Spleen (tissue), 11 donors: ENCODE measurements around the gene KRTAP2-2. TPM values are rescaled to one million over a fixed set of nuclear protein-coding genes. Genes with fewer than 3 reads are reported as not detected.
"Not testable (repeated sequence)": the region's sequence is repeated elsewhere in the genome, so short reads cannot be mapped to it uniquely, and the experiment has no call there.

Experiments used
- DNase-seq: peaks from one replicate; pipeline ENCODE4 v3.0.0-alpha.2; 2020
- H3K27ac ChIP-seq, 8 donors: fragments of 200-600 bp; sonication (generic) in 7 of 8; 1 replicate in 4 of 8; 2 replicates in 4 of 8; pipeline versions ENCODE4 v1.5.0 to v1.8.0; 2016 to 2021; ENCODE audit warnings: inconsistent platforms in 4 of 8, mild to moderate bottlenecking in 4 of 8, moderate library complexity in 1 of 8
- H3K27me3 ChIP-seq, 7 donors: fragments of 200-600 bp; sonication (generic) in 6 of 7; replicated peaks in 1 of 7; 1 replicate in 4 of 7; 2 replicates in 3 of 7; pipeline versions ENCODE4 v1.5.0 to v1.8.0; 2016 to 2021; ENCODE audit warnings: inconsistent platforms in 3 of 7, mild to moderate bottlenecking in 1 of 7
- H3K36me3 ChIP-seq, 6 donors: fragments of 200-600 bp; sonication (generic) in 5 of 6; 1 replicate in 4 of 6; 2 replicates in 2 of 6; pipeline versions ENCODE4 v1.5.0 to v1.8.0; 2016 to 2021; ENCODE audit warnings: inconsistent platforms in 2 of 6
- H3K4me1 ChIP-seq, 6 donors: fragments of 200-600 bp; sonication (generic) in 5 of 6; 1 replicate in 3 of 6; 2 replicates in 3 of 6; pipeline versions ENCODE4 v1.5.0 to v1.8.0; 2016 to 2021; ENCODE audit warnings: inconsistent platforms in 3 of 6
- H3K4me3 ChIP-seq, 8 donors: fragments of 200-600 bp; sonication (generic) in 7 of 8; 1 replicate in 4 of 8; 2 replicates in 4 of 8; pipeline versions ENCODE4 v1.5.0 to v1.8.0; 2016 to 2021; ENCODE audit warnings: inconsistent platforms in 4 of 8, mild to moderate bottlenecking in 4 of 8, moderate library complexity in 2 of 8
- H3K9me3 ChIP-seq, 8 donors: fragments of 200-600 bp; sonication (generic) in 7 of 8; 1 replicate in 4 of 8; 2 replicates in 4 of 8; pipeline versions ENCODE4 v1.5.0 to v1.8.0; 2016 to 2021; ENCODE audit warnings: inconsistent platforms in 4 of 8
- POLR2A ChIP-seq, 3 donors: fragments of 450-650 bp; IDR thresholded peaks; one replicate each; pipeline ENCODE4 v1.5.1; 2017; ENCODE audit warnings: antibody characterized with exemption in 3 of 3, mild to moderate bottlenecking in 1 of 3
- POLR2AphosphoS5 ChIP-seq, 3 donors: sonication (generic); formaldehyde crosslinking; IDR thresholded peaks; one replicate each; pipeline ENCODE4 v1.5.1; 2017; ENCODE audit warnings: antibody characterized with exemption in 3 of 3
- WGBS, 5 donors: extraction: QIAGEN DNeasy Blood & Tissue Kit in 3 of 5; methylation state at CpG; one replicate each; pipeline versions ENCODE4 v1.1.5 to v1.1.7; 2013 to 2018; 5-methylcytosine and 5-hydroxymethylcytosine counted together
- intact Hi-C: fragments of 100-400 bp; cut with DNase I; formaldehyde crosslinking; loops from one replicate; pipeline ENCODE4 v1.15.0; 2023; ENCODE audit warnings: low total_unique reads
- polyA plus RNA-seq, 3 donors: library from polyadenylated mRNA; stranded (reverse); fragments of 200-250 nt; gene quantifications; one replicate each; pipeline ENCODE4 v1.2.1, GENCODE V29; 2013
- total RNA-seq, 7 donors: library from RNA; depleted of rRNA in 3 of 7; stranded (reverse); fragments of >200 nt in 3 of 7; fragmentation: NEBNext Ultra II Directional in 4 of 7; extraction: Animal tissue kit (Norgen Biotek cat#: 25700) in 4 of 7; gene quantifications; one replicate each; pipeline versions ENCODE4 v1.1.0 to v1.2.1, GENCODE V29; 2016 to 2021
- TF ChIP-seq, protein P1 (sequence below), 11 experiments: fragments of 200-600 bp in 7 of 11; fragments of 450-650 bp in 4 of 11; sonication (generic) in 4 of 11; IDR thresholded peaks in 8 of 11; conservative IDR thresholded peaks in 3 of 11; 1 replicate in 7 of 11; 2 replicates in 4 of 11; pipeline versions ENCODE4 v1.4.0 to v1.8.0; 2016 to 2021; ENCODE audit warnings: antibody characterized with exemption in 11 of 11, inconsistent platforms in 4 of 11, mild to moderate bottlenecking in 1 of 11
- donor health status: healthy with polysubstance abuse.
- donor health status: DM: no; HTN: no; CAD: no; lungs with moderate emphysema.
- donor health status: DM: no; HTN: no; CAD: no.
- donor health status: Bipolar disorder and iron deficiency.
- donor health status: healthy.
- donor health status: DM: no; HTN: no; CAD: no.
- donor health status: DM: yes; HTN: yes; CAD: no.

Gene KRTAP2-2
- total and polyA plus RNA-seq, 10 donors, result not detected

DNA sequence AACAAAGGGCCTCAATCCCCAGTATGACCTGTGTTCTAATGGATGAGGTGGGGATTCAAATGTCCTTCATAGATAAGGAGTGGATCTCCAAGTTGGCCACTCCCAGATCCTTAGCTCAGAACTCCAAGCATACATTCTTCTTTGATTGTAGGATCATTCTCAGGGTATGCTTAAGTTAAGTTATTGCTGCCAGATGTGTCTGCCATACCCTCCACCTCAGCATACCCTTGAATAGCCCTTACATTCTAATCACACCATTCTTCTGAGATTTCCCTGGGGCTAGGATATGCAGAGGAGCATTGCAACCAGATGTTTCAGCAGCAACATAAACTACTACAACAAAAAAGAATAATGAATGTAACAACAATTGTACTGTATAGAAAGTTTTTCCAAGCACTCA is 12.3 kb upstream of the KRTAP2-2 start:
- DNase-seq, result no peak
- Histone ChIP-seq H3K9me3 (no peaks in the 10 kb centered on the region), H3K4me3 (no peak overlapping the region), H3K27ac (no peak overlapping the region), H3K27me3 (peaks cover 0 to 1% (median 0%) of the 10 kb centered on the region in 7 donors), H3K4me1 (no peaks in the 10 kb centered on the region), H3K36me3 (no peaks in the 10 kb centered on the region)
- intact Hi-C loops, result no loop called here
- TF ChIP-seq POLR2A (IDR thresholded peaks at IDR 0.05), result no peak
- TF ChIP-seq, protein P1, sequence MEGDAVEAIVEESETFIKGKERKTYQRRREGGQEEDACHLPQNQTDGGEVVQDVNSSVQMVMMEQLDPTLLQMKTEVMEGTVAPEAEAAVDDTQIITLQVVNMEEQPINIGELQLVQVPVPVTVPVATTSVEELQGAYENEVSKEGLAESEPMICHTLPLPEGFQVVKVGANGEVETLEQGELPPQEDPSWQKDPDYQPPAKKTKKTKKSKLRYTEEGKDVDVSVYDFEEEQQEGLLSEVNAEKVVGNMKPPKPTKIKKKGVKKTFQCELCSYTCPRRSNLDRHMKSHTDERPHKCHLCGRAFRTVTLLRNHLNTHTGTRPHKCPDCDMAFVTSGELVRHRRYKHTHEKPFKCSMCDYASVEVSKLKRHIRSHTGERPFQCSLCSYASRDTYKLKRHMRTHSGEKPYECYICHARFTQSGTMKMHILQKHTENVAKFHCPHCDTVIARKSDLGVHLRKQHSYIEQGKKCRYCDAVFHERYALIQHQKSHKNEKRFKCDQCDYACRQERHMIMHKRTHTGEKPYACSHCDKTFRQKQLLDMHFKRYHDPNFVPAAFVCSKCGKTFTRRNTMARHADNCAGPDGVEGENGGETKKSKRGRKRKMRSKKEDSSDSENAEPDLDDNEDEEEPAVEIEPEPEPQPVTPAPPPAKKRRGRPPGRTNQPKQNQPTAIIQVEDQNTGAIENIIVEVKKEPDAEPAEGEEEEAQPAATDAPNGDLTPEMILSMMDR (IDR thresholded peaks at IDR 0.05 in 8 of 11, conservative IDR thresholded peaks at IDR 0.05 in 3 of 11), result no peak
- no peak for TF ChIP-seq POLR2AphosphoS5 (IDR thresholded peaks at IDR 0.05)

DNA sequence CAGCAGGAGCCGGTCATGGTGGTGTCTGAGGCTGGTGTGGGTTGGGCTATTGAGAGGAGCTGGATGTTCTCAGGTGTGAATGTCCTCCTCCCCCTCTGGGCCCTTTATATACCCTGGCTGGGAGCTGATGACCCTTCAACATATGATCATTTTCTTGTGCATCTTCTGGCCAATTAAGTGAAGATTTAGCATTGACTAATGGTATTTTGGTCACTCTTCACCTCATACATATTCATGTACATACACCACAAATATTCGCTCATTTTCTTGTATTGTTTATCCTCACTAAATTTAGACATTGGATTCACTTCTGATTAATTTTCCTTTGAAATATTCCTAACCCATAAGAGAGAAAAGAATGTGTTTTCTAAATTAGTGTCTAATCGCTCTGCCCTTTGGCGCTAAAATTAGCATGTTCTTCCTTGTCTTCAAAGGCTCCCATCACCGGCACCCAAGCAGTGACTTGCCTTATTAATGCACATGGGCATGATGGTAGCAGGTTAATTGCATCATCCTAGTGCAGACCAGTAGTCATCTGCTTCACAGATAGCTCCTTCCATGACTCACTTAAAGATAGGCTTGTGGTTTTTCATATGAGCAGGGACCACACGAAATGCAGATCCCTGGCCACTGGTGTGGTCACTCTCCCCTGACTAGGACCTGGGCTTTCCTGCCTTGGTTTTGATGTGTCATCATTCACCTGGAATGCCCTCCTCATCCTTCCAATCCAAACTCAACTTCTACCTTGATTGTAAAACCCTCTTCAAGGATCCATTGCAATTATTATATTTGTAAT is 11.0 kb upstream of the KRTAP2-2 start, which contains the start of gene KRTAP2-4:
KRTAP2-4 (minus strand) TSS at position 51 of the 796 bp plus-strand sequence; CDS start at position 17, 34 bp downstream.
- H3K36me3 ChIP-seq, result no peaks in the 10 kb centered on the region
- H3K4me3 ChIP-seq, result no peak within 1 kb of the TSS
- no peak for DNase-seq
- no peaks in the 10 kb centered on the region for H3K4me1 ChIP-seq
- H3K27me3 ChIP-seq, result peaks cover 0 to 8% (median 0%) of the 10 kb centered on the region in 7 donors
- no peaks in the 10 kb centered on the region for H3K9me3 ChIP-seq
- no peak within 1 kb of the TSS for H3K27ac ChIP-seq
- TF ChIP-seq, protein P1 (IDR thresholded peaks at IDR 0.05 in 8 of 11, conservative IDR thresholded peaks at IDR 0.05 in 3 of 11), result no peak
- TF ChIP-seq POLR2AphosphoS5 (IDR thresholded peaks at IDR 0.05), result no peak
- no peak for TF ChIP-seq POLR2A (IDR thresholded peaks at IDR 0.05)
- 81 to 91% (median 85%) methylated on average over 5 to 6 of the region's 6 CpGs for WGBS, 5 donors
- intact Hi-C loops, result no loop called here

DNA sequence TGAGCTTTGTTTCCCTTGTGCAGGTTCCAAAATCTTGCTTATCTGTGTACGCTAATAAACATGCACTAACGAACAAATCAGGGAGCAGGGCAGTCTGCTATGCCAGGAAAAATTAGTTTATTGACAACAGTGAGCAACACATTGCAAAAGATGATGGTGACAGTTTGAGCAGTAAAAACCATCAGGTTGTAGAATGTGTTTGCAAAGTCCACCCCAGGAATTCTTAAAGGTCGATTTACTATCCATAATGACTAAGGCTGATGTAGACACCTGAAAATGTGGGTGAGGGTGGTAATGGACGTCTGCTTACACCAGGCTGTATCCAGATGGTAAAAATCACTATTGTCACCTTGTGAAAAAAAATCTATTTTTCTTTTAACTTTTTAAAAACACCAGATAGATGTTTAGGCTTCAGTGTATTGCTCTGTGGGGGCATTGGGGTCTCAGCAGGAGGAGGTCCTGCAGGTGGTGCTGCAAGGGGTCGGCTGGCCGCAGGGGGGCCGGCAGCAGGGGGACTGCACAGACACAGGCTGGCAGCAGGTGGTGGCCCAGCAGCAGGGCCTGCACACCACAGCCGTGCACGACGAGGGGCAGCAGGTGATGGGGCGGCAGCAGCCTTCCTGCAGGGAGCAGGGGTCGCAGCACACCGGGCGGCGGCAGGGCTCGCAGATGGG is 10.1 kb upstream of the KRTAP2-2 start:
- H3K36me3 ChIP-seq, DNase-seq, H3K9me3 ChIP-seq, intact Hi-C loops, H3K27ac ChIP-seq, H3K4me1 ChIP-seq, H3K4me3 ChIP-seq: not testable (repeated sequence)
- peaks cover 0 to 14% (median 0%) of the 10 kb centered on the region in 7 donors for H3K27me3 ChIP-seq
- WGBS, 5 donors, result 74 to 93% (median 78%) methylated on average over 7 to 10 of the region's 16 CpGs

DNA sequence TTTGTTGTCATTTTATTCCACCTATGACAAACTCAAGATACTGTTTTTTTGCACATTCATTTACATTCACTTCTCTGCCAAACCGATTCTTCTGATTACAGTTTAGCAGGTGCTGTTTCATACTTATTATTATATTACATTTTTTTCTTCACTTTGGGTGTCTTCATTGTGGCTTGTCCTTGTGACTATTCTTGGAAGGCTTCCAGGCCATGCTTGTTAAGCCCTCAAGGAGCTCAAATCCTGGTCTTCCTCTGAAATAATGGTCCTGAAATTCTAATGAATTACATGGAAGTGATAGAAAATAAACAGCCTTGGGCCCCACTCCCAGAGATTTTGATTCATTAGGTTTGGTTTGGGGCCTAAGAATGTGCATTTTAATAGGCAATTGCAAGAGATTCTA is 9.3 kb upstream of the KRTAP2-2 start:
- 61 to 78% (median 71%) methylated on average over 1 of the region's 1 CpG for WGBS, 5 donors
- no peak overlapping the region for H3K27ac ChIP-seq
- H3K4me1 ChIP-seq, result no peaks in the 10 kb centered on the region
- H3K27me3 ChIP-seq, result peaks cover 0 to 22% (median 2%) of the 10 kb centered on the region in 7 donors
- intact Hi-C loops, result no loop called here
- TF ChIP-seq, protein P1 (IDR thresholded peaks at IDR 0.05 in 8 of 11, conservative IDR thresholded peaks at IDR 0.05 in 3 of 11), result no peak
- TF ChIP-seq POLR2AphosphoS5 (IDR thresholded peaks at IDR 0.05) (no peak), POLR2A (IDR thresholded peaks at IDR 0.05) (no peak)
- H3K4me3 ChIP-seq, result no peak overlapping the region
- H3K36me3 ChIP-seq, result no peaks in the 10 kb centered on the region
- DNase-seq, result no peak
- H3K9me3 ChIP-seq, result no peaks in the 10 kb centered on the region
